Astrocyte of the spinal cord (primary cell): ENCODE data around the gene ZCCHC24.
A peak's percentile ranks its signal among the peaks of the same experiment; 100 is the strongest.

Experiments
- DNase-seq: peaks from one replicate; pipeline ENCODE4 v3.0.0; 2011; ENCODE audit warnings: low read depth, low spot score
- H3K4me3 ChIP-seq: 2 replicates; pipeline ENCODE4 v1.5.1; 2011; ENCODE audit warnings: low read depth, mild to moderate bottlenecking, low read length, moderate library complexity
- CTCF ChIP-seq: IDR thresholded peaks from 2 replicates; pipeline ENCODE4 v1.5.1; 2012; ENCODE audit warnings: low read depth, mild to moderate bottlenecking, low read length, inconsistent platforms
- in situ Hi-C: cut with HindIII; loops from 2 replicates; pipeline ENCODE4 v1.10.0; 2017; ENCODE audit warnings: low sequenced_read_pairs

ZCCHC24 gene

GRCh38 chr10:79392020-79392398, 53.4 kb downstream of the ZCCHC24 start:
- DNase-seq: no peak
- TF ChIP-seq CTCF: no peak
- H3K4me3 ChIP-seq: no peak overlapping the region
- in situ Hi-C loops: no loop called here

- no peak overlapping the region for H3K4me3 ChIP-seq
- no peak for DNase-seq
- TF ChIP-seq CTCF: no peak
- in situ Hi-C loops: no loop called here
Measured at GRCh38 chr10:79391231-79392019, 54.0 kb downstream of the ZCCHC24 start.

- DNase-seq: no peak
- peak; percentile 28 for TF ChIP-seq CTCF
- H3K4me3 ChIP-seq: no peak overlapping the region
- in situ Hi-C loops: no loop called here
Measured at GRCh38 chr10:79390551-79391229, 54.7 kb downstream of the ZCCHC24 start.

- in situ Hi-C loops: no loop called here
- TF ChIP-seq CTCF: no peak
- no peak for DNase-seq
- no peak overlapping the region for H3K4me3 ChIP-seq
Measured at GRCh38 chr10:79390057-79390456, 55.4 kb downstream of the ZCCHC24 start.

- DNase-seq: no peak
- in situ Hi-C loops: no loop called here
- no peak overlapping the region for H3K4me3 ChIP-seq
- TF ChIP-seq CTCF: no peak
Measured at GRCh38 chr10:79387974-79388850, 57.2 kb downstream of the ZCCHC24 start.

GRCh38 chr10:79387466-79387973, 57.9 kb downstream of the ZCCHC24 start:
- no peak for DNase-seq
- TF ChIP-seq CTCF: no peak
- in situ Hi-C loops: no loop called here
- H3K4me3 ChIP-seq: no peak overlapping the region
